ENCODE measurements around the gene SFXN2.

Gene SFXN2

DNA sequence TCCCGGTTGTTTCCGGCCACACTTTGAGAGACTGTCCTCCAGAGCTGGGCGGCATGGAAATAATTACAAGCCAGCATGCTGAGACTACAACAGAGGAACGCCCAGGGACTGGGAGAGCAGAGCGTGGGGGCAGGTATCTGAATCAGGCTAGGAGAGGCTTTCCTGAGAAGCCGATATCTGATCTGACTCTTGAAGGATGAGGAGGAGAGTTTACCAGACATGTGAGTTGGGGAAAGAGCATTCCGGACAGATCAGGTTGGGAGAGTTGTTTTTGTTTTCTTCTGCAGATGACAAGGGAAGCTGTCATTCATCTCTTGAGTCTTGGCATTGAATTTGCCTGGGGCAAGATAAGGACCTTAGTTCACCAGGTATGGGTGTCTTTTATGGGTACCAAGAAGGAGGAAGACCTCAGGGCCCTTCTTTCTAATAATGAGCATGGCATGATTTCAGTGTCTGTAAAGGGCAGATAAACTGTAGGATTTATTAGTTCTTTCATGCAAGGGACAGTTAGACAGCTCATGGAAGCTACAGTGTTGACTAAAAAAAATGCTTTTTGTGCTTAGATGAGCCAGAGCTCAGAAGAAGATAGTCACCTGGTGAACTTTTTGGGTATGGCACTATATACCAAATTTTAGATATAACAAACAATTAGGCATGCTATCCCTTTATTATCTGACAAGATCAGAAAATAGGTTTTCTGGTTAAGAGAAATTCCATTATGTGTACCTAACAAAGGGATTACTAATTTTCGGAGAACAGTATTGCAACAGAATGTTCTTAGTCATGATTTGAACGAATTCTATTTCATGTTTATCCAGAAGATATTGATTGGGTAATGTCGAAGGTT lies 65.5 kb downstream of the SFXN2 start:
- Mint-ChIP-seq H3K4me3 (no peak overlapping the region), H3K4me1 (ENCODE audit: low read depth) (peaks cover 41% of the 10 kb centered on the region), H3K9me3 (no peaks in the 10 kb centered on the region), H3K36me3 (ENCODE audit: low read depth) (peaks cover 10% of the 10 kb centered on the region), H3K27me3 (ENCODE audit: low read depth) (no peaks in the 10 kb centered on the region), H3K27ac (no peak overlapping the region)

DNA sequence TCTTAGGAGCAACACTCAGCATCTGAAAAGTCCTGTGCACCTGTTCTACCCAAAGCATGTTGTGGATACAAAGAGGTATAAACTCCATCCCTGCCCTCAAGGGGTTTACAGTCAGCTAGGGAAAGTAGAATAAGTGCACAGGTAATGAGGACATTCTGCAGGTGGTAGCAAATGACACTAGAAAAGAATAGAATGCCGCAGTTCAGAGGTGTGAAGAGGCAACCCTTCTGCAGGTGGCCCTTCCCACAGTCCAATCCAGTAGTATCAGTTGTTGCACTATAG lies 66.0 kb downstream of the SFXN2 start:
- Mint-ChIP-seq H3K4me1 (ENCODE audit: low read depth) (peaks cover 36% of the 10 kb centered on the region), H3K27me3 (ENCODE audit: low read depth) (no peaks in the 10 kb centered on the region), H3K4me3 (no peak overlapping the region), H3K9me3 (no peaks in the 10 kb centered on the region), H3K27ac (no peak overlapping the region), H3K36me3 (ENCODE audit: low read depth) (peaks cover 9% of the 10 kb centered on the region)

DNA sequence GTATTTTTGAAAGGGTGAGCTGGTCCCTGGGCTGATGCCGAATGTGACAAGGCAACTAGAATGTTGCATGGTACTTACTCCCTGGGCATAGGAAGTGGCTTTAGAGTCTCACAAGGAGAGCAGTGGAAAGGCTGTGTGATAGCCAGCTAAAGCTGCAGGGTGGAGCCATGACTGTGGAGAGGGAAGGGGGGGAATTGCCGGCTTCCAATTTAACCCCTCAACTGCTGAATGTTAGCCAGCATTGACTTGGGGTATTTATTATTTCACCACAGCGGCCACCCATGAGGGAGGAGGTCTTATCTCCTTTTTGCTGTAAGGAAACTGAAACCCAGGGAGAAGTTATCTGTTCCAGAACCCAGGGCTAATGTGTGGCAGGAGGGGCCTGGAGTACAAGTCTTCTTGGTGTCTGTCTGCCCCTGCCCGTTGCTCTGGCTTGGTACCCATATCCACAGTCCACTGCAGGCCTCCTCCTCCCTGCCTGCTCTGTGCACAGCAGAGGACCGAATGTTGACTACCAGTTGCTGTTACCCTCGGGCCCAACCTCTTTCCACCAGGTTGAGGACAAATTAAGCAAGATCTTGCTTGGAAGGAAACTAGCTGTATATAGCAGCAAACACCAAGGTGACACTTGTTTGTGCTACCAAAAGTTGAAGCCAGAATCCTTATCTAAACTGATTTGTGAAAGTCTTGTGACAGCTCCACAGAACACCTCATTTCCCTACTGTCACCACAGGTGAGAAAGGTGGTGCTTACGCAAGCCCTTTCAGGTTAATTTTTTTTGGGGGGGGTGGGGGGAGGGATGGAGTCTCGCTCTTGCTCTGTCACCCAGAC lies 66.9 kb downstream of the SFXN2 start:
- H3K9me3 Mint-ChIP-seq: no peaks in the 10 kb centered on the region
- H3K4me1 Mint-ChIP-seq (ENCODE audit: low read depth): peaks cover 31% of the 10 kb centered on the region
- no peaks in the 10 kb centered on the region for H3K27me3 Mint-ChIP-seq (ENCODE audit: low read depth)
- no peak overlapping the region for H3K4me3 Mint-ChIP-seq
- H3K27ac Mint-ChIP-seq: no peak overlapping the region
- H3K36me3 Mint-ChIP-seq (ENCODE audit: low read depth): peaks cover 7% of the 10 kb centered on the region

DNA sequence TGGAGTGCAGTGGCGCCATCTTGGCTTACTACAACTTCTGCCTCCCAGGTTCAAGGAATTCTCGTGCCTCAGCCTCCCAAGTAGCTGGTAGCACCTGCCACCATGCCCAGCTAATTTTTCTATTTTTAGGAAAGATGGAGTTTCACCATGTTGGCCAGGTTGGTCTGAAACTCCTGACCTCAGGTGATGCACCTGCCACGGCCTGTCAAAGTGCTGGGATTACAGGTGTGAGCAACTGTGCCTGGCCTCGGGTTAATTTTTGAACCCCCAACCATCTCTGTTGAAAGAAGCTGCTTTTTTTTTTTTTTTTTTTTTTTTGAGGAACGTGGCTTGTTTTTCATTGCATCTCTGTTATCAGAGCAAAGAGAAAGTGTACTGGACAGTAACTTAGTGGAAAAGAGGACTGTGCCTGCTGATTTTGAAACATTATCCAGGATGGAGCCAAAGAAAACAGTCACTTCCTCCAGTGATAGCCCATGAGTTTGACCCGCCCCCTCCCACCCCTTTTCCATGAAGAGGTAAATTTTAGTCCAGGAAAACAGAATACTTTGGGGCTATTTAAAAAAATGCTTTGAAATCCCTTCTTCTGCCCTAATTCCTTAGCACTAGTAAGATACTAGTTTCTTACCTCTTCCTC lies 67.6 kb downstream of the SFXN2 start:
- Mint-ChIP-seq H3K4me3 (no peak overlapping the region), H3K4me1 (ENCODE audit: low read depth) (peaks cover 26% of the 10 kb centered on the region), H3K27me3 (ENCODE audit: low read depth) (no peaks in the 10 kb centered on the region), H3K9me3 (no peaks in the 10 kb centered on the region), H3K27ac (no peak overlapping the region), H3K36me3 (ENCODE audit: low read depth) (peaks cover 7% of the 10 kb centered on the region)

DNA sequence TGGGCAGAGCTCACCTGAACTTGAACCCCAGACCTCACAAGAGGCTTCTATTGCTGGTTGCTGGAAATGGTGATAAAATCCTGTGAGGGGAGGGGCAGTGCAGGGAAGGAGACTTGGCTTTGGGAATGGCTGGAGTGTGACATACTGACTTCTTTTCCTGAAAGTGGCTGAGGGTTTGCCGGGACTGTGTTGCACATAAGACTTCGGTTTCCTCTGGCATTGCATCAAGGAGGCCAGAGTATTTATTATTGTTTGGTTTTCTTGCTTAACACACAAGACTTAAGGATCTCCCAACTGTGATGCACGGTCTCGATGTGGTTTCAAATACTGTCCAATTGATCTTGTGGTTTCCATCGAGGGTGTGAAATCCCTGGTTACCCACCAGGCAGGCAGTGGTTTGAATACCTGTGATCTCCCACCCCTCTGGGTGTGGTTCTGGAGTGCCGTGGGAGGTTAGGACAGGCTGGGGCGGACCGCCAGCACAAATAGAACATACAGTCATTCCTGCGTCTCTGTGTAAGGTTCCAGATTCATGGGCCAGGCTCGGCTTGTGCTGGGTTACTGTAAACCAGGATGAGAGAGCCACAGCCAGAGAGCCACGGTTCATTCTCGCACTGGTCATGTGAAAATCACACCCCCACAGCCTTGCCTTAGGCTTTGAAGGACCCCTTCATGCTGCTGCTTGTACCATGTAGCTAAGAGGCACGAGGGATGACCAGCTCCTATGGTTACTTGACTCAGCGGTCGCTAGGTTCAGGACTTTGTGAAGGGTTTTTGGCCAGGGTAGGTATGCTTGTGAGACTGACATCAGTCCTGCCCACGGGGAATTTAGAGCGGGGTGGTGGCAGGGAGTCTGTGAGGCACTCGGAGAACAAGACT lies 68.5 kb downstream of the SFXN2 start:
- Mint-ChIP-seq H3K4me1 (ENCODE audit: low read depth) (peaks cover 26% of the 10 kb centered on the region), H3K27me3 (ENCODE audit: low read depth) (no peaks in the 10 kb centered on the region), H3K27ac (no peak overlapping the region), H3K4me3 (no peak overlapping the region), H3K9me3 (no peaks in the 10 kb centered on the region), H3K36me3 (ENCODE audit: low read depth) (peaks cover 7% of the 10 kb centered on the region)

DNA sequence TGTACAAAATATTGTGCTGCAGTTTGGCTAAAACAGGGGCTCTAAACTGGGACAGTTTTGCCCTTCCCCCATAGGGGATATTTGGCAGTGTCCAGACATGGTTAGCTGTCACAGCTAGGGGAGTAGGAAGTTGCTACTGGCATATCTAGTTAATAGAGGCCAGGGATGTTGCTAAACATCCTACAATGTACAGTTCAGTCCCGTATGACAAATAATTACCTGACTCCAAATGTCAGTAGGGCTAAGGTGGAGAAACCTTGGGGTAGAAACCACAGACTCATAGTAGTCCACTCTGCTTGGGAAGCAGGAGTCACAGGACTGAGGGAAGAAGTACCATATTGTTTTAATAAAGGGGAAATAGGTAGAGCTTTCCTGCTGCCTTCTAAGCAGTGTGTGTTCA lies 69.1 kb downstream of the SFXN2 start:
- H3K4me1 Mint-ChIP-seq (ENCODE audit: low read depth): peaks cover 22% of the 10 kb centered on the region
- peaks cover 7% of the 10 kb centered on the region for H3K36me3 Mint-ChIP-seq (ENCODE audit: low read depth)
- H3K4me3 Mint-ChIP-seq: no peak overlapping the region
- no peaks in the 10 kb centered on the region for H3K27me3 Mint-ChIP-seq (ENCODE audit: low read depth)
- no peaks in the 10 kb centered on the region for H3K9me3 Mint-ChIP-seq
- H3K27ac Mint-ChIP-seq: no peak overlapping the region

DNA sequence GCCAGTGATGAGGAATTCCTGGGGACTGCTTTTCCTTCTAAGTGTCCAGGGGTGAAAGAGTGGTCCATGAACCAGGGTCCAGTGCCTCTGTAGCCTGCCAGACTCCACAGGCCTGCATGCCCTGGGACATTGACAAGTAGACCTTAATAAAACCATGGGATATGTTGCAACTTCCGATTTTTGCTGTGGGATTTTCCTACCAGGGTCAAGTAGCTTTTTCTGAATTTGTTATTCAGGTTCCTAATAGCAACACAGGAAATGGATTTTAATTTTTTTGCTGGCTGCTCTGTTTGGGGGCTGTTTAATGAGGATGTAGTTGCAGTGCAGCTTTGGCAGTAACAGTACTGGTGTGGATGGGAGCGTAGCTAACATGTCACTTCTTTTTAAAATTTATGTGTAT lies 71.4 kb downstream of the SFXN2 start:
- no peaks in the 10 kb centered on the region for H3K9me3 Mint-ChIP-seq
- H3K36me3 Mint-ChIP-seq (ENCODE audit: low read depth): peaks cover 2% of the 10 kb centered on the region

DNA sequence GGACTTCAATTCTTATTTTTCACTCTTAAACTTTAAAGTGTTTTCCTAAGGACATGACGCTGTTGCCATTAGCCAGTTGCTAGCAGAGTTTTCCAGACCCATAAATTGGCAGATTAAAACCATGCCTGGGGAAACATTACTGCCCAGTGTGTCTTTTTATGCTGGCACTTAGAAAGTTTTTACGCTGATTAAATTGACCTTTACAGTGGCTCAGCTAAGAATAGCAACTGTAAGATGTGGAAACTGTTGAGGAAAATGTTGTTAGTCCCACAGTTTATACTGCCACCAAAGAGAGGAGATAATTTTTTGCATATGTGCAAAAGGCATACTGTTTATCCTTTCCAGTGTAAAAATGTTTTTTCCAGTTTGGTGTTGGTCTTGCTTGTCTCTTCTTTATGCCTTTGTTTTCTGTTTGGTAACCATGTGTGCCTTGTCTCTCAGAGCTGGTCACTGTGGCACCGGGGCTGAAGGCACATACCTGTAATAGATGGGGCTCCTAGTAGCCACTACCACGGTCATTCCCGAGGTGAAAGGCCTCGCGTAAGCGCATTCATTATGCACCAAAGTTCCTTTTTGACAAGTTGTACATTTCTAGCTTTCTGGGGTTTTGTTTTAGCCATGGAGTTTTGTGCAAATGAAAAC lies 77.4 kb downstream of the SFXN2 start:
- Mint-ChIP-seq H3K4me3 (no peak overlapping the region), H3K27me3 (ENCODE audit: low read depth) (no peaks in the 10 kb centered on the region), H3K27ac (no peak overlapping the region), H3K4me1 (ENCODE audit: low read depth) (peaks cover 10% of the 10 kb centered on the region), H3K36me3 (ENCODE audit: low read depth) (peaks cover 4% of the 10 kb centered on the region), H3K9me3 (no peaks in the 10 kb centered on the region)

More for the DNA sequence above, 71.4 kb downstream of the SFXN2 start:
- H3K4me1 Mint-ChIP-seq (ENCODE audit: low read depth): peaks cover 15% of the 10 kb centered on the region
- H3K4me3 Mint-ChIP-seq: no peak overlapping the region
- no peaks in the 10 kb centered on the region for H3K27me3 Mint-ChIP-seq (ENCODE audit: low read depth)
- no peak overlapping the region for H3K27ac Mint-ChIP-seq

Measured in T-helper 1 cell treated with Interleukin-12 subunit alpha and Interleukin-12 subunit beta and Interleukin-4 antibody, amounts not matched to agents 30 μg/mL and 1 μg/mL, for 36 hours (primary cell).